GM08714 (cell line): ENCODE results near the gene KIF13A.
"Not testable (repeated sequence)": the region's sequence is repeated elsewhere in the genome, so short reads cannot be mapped to it uniquely, and the experiment has no call there.

Experiments
- H3K4me3 ChIP-seq: fragments of 200-500 bp; sonication (Bioruptor generic); 2 replicates; pipeline ENCODE4 v1.5.1; 2014; ENCODE audit warnings: mild to moderate bottlenecking, low read length, inconsistent platforms
- ZNF274 ChIP-seq: IDR thresholded peaks from 2 replicates; pipeline ENCODE4 v1.6.1; 2012; ENCODE audit warnings: mild to moderate bottlenecking, low read depth, low read length

The KIF13A gene

DNA sequence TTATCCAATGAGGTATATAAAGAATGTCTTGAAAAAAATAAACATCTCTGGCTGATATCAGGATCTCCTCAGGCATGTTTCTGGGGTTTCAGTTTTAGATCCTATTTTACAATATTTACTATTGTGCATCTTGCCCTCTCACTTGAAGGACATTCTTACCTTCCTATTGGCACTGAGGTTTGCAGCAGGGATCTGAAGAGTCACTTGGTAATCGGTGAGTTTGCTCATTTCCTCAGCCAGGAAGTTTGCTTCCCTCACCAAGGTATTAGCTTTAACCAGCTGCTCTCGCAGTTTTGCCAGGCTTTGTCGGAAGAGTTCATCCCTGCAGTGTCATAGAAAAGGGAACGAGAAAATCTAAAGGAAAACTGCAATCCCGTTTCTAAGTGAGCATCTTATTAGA lies 178.8 kb downstream of the KIF13A start:
- no peak for TF ChIP-seq ZNF274
- no peak overlapping the region for H3K4me3 ChIP-seq

GRCh38 chr6:17807431-17807830 lies 180.0 kb downstream of the KIF13A start:
- not testable (repeated sequence) for H3K4me3 ChIP-seq

GRCh38 chr6:17803409-17803808 lies 184.0 kb downstream of the KIF13A start:
- no peak for TF ChIP-seq ZNF274

GRCh38 chr6:17798477-17799154 lies 188.8 kb downstream of the KIF13A start:
- no peak for TF ChIP-seq ZNF274
- H3K4me3 ChIP-seq, result no peak overlapping the region

More at GRCh38 chr6:17803409-17803808, 184.0 kb downstream of the KIF13A start:
- no peak overlapping the region for H3K4me3 ChIP-seq

- TF ChIP-seq ZNF274, result no peak
- no peak overlapping the region for H3K4me3 ChIP-seq
Measured at GRCh38 chr6:17790489-17790888, 196.9 kb downstream of the KIF13A start.

GRCh38 chr6:17785094-17785787 lies 202.2 kb downstream of the KIF13A start:
- TF ChIP-seq ZNF274, result no peak

DNA sequence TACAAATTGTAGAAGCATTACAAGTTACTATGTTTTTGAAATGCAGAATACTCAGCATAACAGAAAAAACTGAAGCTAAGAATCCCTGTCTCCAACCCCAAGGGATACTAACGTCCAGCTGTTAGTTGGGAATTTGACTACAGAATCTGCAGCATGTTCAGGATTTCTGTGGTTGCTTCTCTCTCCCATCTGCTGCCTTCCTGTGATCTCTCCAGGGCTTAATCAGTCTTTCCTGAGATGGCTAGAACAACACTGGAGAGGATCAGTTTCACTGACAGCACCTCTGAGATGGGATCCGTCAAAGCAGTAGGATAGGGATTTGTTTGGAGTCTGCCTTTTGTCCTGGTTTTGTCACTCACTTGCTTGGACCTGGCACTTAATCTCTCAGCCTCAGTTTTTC lies 207.4 kb downstream of the KIF13A start:
- no peak for TF ChIP-seq ZNF274
- H3K4me3 ChIP-seq, result no peak overlapping the region

More at GRCh38 chr6:17785094-17785787, 202.2 kb downstream of the KIF13A start:
- H3K4me3 ChIP-seq, result no peak overlapping the region

- no peak for TF ChIP-seq ZNF274
- no peak overlapping the region for H3K4me3 ChIP-seq
Measured at GRCh38 chr6:17771609-17772008, 215.8 kb downstream of the KIF13A start.

DNA sequence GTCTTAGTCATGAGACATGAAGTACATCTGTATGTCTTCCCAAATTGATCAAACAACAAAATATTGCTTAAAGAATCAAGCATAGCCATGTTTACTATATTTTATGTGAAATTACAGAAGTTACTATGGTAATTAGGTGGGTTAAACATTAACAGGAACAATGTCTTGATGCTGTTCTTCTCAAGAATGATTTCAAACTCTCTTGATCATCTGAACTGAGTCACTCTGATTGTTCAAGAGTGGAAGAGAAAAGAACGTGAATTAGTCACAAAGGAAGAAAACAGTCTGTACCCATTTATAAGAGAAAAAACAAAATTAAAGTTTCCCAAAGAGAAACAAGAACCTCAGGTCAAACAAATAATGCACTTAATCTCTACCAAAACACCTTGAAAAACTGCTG lies 218.6 kb downstream of the KIF13A start:
- TF ChIP-seq ZNF274, result no peak
- H3K4me3 ChIP-seq, result no peak overlapping the region

GRCh38 chr6:17768388-17768787 lies 219.0 kb downstream of the KIF13A start:
- H3K4me3 ChIP-seq, result no peak overlapping the region
- TF ChIP-seq ZNF274, result no peak

GRCh38 chr6:17762651-17763050 lies 224.8 kb downstream of the KIF13A start:
- no peak for TF ChIP-seq ZNF274

GRCh38 chr6:17758119-17758518 lies 229.3 kb downstream of the KIF13A start:
- TF ChIP-seq ZNF274, result no peak
- H3K4me3 ChIP-seq, result no peak overlapping the region

More at GRCh38 chr6:17762651-17763050, 224.8 kb downstream of the KIF13A start:
- no peak overlapping the region for H3K4me3 ChIP-seq

DNA sequence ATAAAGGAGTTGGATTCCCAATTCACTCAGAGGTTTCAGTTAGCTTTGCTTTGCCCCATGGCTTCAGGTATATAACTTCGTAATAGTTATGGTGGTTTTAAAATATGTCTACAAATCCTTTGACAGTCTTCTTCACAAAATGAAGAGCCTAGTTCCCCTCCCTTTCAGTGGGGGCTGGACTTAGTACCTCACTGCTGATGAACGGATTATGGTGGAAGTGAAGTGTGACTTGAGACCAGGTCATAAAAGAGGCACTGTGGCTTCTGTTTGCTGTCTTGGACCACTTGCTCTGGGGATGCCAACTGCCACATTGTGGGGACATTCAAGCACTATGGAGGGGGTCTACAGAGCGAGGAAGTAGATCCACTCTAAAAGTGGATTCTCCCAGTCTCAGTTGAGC lies 233.2 kb downstream of the KIF13A start:
- no peak overlapping the region for H3K4me3 ChIP-seq
- no peak for TF ChIP-seq ZNF274

DNA sequence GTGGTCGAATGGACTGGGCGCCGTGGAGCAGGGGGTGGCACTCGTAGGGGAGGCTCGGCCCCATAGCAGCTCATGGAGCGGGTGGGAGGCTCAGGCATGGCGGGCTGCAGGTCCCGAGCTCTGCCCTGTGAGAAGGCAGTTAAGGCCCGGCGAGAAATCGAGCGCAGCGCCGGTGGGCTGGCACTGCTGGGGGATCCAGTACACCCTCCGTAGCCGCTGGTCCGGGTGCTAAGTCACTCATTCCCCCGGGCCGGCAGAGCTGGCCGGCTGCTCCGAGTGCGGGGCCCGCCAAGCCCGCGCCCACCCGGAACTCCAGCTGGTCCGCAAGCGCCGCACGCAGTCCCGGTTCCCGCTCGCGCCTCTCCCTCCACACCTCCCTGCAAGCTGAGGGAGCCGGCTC lies 242.1 kb downstream of the KIF13A start:
- H3K4me3 ChIP-seq, result not testable (repeated sequence)

DNA sequence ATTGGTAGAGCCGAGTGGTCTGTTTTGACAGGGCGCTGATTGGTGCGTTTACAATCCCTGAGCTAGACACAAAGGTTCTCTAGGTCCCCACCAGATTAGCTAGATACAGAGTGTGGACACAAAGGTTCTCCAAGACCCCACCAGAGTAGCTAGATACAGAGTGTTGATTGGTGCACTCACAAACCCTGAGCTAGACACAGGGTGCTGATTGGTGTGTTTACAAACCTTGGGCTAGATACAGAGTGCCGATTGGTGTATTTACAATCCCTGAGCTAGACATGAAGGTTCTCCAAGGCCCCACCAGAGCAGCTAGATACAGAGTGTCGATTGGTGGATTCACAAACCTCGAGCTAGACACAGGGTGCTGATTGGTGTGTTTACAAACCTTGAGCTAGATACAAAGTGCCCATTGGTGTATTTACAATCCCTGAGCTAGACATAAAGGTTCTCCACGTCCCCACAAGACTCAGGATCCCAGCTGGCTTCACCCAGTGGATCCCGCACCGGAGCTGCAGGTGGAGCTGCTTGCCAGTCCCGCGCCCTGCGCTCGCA lies 242.6 kb downstream of the KIF13A start:
- not testable (repeated sequence) for H3K4me3 ChIP-seq
